GM20000 (cell line): ENCODE results near the gene IGSF21.
"Not testable (repeated sequence)": the region's sequence is repeated elsewhere in the genome, so short reads cannot be mapped to it uniquely, and the experiment has no call there.

Experiments used
- DNase-seq: peaks from one replicate; pipeline ENCODE4 v3.0.0; 2012; ENCODE audit warnings: low spot score
- TF ChIP-seq, protein P1 (sequence below): IDR thresholded peaks from 2 replicates; pipeline ENCODE4 v1.5.1; 2012; ENCODE audit warnings: mild to moderate bottlenecking, control low read depth; ENCODE audit errors: extremely low read depth, missing control alignments

The IGSF21 gene

DNA sequence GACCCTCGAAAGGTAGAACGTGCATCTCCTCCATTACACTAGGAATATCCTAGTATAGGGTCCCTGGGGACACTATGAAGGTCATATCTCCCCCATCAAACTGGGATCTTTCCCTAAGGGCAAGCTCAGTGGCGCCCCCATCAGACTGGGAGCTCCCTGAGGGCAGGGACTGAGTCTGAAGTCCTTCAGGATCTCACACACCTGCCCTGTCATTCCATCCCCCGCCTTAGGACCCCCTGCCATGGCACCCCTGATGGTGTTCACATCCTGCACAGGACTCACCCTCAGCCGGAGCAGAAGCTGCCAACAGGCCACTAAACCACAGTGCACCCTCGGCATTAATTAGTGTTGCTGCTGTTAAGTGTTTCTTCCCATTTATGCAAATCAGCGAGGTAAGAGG is 50.4 kb downstream of the IGSF21 start:
- DNase-seq, result no peak
- TF ChIP-seq, protein P1, sequence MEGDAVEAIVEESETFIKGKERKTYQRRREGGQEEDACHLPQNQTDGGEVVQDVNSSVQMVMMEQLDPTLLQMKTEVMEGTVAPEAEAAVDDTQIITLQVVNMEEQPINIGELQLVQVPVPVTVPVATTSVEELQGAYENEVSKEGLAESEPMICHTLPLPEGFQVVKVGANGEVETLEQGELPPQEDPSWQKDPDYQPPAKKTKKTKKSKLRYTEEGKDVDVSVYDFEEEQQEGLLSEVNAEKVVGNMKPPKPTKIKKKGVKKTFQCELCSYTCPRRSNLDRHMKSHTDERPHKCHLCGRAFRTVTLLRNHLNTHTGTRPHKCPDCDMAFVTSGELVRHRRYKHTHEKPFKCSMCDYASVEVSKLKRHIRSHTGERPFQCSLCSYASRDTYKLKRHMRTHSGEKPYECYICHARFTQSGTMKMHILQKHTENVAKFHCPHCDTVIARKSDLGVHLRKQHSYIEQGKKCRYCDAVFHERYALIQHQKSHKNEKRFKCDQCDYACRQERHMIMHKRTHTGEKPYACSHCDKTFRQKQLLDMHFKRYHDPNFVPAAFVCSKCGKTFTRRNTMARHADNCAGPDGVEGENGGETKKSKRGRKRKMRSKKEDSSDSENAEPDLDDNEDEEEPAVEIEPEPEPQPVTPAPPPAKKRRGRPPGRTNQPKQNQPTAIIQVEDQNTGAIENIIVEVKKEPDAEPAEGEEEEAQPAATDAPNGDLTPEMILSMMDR, result no peak

DNA sequence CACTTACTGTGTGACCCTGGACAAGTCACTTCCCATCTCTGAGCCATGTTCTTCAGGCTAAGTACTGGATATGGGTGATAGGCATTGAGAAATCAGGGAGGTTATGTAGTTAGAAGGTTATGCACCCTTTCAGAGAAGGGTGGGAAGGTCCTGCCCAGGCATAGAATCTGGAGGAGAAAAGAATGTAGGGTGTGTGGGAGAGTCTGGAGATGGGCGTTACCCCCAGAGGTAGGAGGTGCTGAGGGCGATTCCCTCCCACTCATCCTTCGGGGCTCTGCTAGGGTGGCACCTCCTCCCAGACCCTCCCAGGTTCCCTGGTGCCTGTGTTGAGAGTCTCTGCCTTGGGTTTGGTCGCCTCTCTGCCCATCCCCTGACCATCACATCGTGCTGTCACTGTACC is 51.1 kb downstream of the IGSF21 start:
- TF ChIP-seq, protein P1, result no peak
- DNase-seq, result no peak

DNA sequence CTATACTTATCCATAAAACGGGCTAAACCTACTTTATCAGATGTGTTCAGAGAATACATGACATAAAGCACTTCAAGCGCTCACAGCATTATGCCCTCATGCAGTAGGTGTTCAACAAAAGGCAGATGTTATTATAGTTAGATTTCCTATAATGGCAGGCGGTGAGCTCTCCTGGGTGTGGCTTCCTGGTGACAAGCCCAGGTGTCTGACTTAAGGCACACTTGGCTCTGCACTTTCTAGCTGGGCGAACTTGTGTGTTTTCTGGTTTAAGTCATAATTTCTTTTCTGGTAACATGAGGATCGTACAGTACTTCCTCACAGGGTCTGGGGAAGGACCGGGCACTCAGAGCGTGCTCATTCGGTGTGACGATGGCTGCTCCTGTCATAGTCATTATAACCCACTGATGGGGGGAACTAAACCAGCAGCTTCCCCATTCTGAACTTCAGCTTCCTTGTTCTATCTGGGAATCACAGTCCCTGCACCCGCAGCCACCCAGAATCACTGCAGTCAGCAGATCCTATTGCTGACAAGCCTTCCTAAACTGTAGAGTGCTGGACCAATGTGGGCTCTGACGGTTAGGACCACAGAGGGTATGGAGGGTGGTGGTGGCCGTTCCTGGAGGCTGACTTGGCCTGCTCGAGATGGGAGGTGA is 52.8 kb downstream of the IGSF21 start:
- TF ChIP-seq, protein P1, result no peak
- DNase-seq, result no peak

DNA sequence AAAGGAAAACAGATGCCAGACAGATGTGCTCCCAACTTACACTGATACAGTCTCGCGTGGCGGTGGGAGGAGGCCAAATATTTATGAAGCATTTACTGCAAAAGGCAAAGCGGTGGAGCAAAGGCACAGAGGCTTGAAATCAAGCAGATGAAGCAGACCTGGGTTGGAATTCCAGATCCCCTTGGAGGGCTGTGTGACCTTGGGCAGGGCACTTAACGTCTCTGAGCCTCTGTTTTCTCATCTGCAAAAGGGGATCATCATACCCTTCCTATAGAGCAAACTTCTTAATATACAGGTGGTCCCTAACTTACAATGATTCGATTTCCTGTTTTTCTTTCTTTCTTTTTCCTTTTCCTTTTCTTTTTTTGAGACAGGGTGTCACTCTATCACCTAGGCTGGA is 54.1 kb downstream of the IGSF21 start:
- TF ChIP-seq, protein P1, result no peak
- DNase-seq, result no peak

DNA sequence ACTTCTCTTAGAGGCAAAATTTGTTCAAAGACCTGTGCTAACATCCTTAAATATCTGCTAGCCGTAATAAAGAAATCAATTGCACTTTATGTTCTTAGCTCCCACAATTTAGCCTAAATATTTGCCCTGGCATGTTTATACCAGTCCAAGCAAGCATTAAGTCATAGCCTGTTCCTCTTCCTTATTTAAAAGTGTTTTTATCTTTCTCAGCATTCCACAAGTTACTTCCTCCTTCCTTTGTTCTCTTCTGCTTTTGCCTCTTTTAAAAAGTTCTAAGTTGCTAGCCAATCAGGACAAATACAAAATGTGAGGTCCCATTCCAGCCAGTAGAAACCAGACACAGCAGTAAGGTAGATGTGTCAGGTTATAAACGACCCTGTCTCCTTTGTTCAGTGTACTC is 58.0 kb downstream of the IGSF21 start:
- not testable (repeated sequence) for DNase-seq

DNA sequence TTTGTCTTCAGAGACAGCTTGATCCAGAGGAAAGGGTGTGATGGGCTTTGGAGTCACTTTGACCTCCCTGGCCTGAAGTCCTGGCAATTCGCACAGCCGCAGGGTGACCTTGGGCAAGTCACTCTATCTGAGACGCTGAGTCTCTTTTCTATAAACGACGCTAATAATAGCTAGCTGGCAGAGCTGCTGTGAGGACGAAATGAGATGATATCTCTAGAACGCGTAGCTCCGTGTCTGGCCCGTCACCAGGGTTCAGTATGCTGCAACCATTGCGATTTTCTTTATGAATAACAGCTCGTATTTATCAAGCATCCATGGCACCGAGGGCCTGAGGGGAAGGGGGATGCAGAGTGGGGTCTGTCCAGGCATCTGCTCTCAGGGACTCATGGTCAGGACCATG is 58.7 kb downstream of the IGSF21 start:
- TF ChIP-seq, protein P1, result no peak
- DNase-seq, result no peak

DNA sequence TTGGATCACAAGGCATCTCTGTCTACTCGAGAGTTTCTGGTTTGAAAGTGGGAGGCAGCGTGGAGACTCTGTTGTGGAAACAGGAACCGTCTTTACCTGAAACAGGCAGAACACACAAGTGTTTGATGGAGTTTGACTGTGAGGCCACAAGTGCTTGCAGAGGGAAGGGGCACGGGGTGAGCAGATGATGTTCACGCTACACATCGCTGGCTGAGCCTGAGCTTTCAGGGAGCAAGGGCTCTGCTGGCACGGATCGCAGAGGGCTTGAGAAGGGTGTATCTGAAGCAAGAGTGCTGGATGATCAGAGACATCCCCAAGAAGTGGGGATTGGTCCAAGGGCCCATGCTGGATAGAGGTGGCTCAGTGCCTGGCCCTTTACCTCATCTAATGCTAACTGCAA is 59.3 kb downstream of the IGSF21 start:
- TF ChIP-seq, protein P1, result no peak
- DNase-seq, result no peak

DNA sequence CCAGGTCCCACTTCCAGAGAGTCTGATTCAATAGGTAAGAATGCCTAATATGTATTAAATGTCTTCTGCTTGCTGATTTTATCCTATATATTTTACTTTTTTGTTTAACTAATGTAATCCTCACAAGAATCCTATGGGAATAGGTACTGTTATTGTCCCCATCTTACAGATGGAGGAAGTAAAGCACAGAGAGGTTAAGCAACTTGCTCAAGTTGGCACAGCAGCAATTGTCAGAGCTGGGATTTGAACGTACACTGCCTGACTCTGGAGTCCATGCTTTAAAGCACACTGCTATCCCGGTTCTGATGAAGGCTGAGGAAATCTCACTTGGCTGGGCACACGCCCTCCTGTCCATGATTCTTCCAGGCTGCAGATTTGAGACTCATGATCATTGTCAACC is 62.8 kb downstream of the IGSF21 start:
- TF ChIP-seq, protein P1, result no peak
- DNase-seq, result no peak
